CD4-positive, alpha-beta memory T cell (primary cell): ENCODE data around the gene NFAT5. TPM values are rescaled to one million over a fixed set of nuclear protein-coding genes. Genes with fewer than 3 reads are reported as not detected.
"Not testable (repeated sequence)": the region's sequence is repeated elsewhere in the genome, so short reads cannot be mapped to it uniquely, and the experiment has no call there.

Experiments used
- CTCF ChIA-PET: fragments of 350-600 bp; sonication (Branson Sonifier 250); formaldehyde crosslinking; loops from one replicate; lab custom pipeline; 2021; ENCODE audit warnings: inconsistent platforms; ENCODE audit not compliant: partially characterized antibody; lab: Charles Lee
- POLR2A ChIA-PET: fragments of 350-600 bp; sonication (Branson Sonifier 250); formaldehyde crosslinking; loops from one replicate; lab custom pipeline; 2021; ENCODE audit not compliant: partially characterized antibody; lab: Charles Lee
- DNase-seq, 5 donors: peaks; one replicate each; pipeline versions ENCODE4 v3.0.0 to v3.0.0-alpha.2; 2020 to 2022; ENCODE audit warnings: mixed read lengths in 1 of 5
- H3K27ac ChIP-seq: one replicate; pipeline ENCODE4 v1.7.0; 2013; ENCODE audit warnings: low read depth, low read length
- H3K27me3 ChIP-seq: 2 replicates; pipeline ENCODE4 v1.7.0; 2013; ENCODE audit warnings: mild to moderate bottlenecking, low read length, moderate library complexity; ENCODE audit not compliant: insufficient read depth
- H3K36me3 ChIP-seq: 2 replicates; pipeline ENCODE4 v1.7.0; 2013; ENCODE audit warnings: mild to moderate bottlenecking, low read length, moderate library complexity; ENCODE audit not compliant: insufficient read depth
- H3K4me1 ChIP-seq: 2 replicates; pipeline ENCODE4 v1.7.0; 2013; ENCODE audit warnings: mild to moderate bottlenecking, low read length, moderate library complexity; ENCODE audit not compliant: insufficient read depth
- H3K4me3 ChIP-seq, 2 donors: one replicate each; pipeline ENCODE4 v1.7.0; 2013; ENCODE audit warnings: low read length in 2 of 2, mild to moderate bottlenecking in 1 of 2
- H3K9me3 ChIP-seq, 2 donors: one replicate each; pipeline ENCODE4 v1.7.0; 2013; ENCODE audit warnings: low read length in 2 of 2, control low read depth in 1 of 2; ENCODE audit not compliant: control insufficient read depth in 1 of 2
- H3K27ac Mint-ChIP-seq, 7 donors: one replicate each; pipeline ENCODE4 v1.8.0; 2020 to 2021; ENCODE audit warnings: mixed read lengths in 7 of 7, mild to moderate bottlenecking in 6 of 7, inconsistent platforms in 3 of 7, moderate library complexity in 3 of 7
- H3K27me3 Mint-ChIP-seq, 2 donors: one replicate each; pipeline ENCODE4 v1.8.0; 2020 to 2021; ENCODE audit warnings: mixed read lengths in 2 of 2
- H3K36me3 Mint-ChIP-seq, 2 donors: one replicate each; pipeline ENCODE4 v1.8.0; 2020 to 2021; ENCODE audit warnings: mixed read lengths in 2 of 2, inconsistent platforms in 1 of 2, mild to moderate bottlenecking in 1 of 2
- H3K4me1 Mint-ChIP-seq, 4 donors: one replicate each; pipeline ENCODE4 v1.8.0; 2020 to 2021; ENCODE audit warnings: mixed read lengths in 4 of 4, mild to moderate bottlenecking in 1 of 4
- H3K4me3 Mint-ChIP-seq, 8 donors: one replicate each; pipeline ENCODE4 v1.8.0; 2020 to 2021; ENCODE audit warnings: mixed read lengths in 8 of 8, mild to moderate bottlenecking in 7 of 8, moderate library complexity in 6 of 8, inconsistent platforms in 3 of 8
- H3K9me3 Mint-ChIP-seq, 8 donors: one replicate each; pipeline ENCODE4 v1.8.0; 2020 to 2021; ENCODE audit warnings: mixed read lengths in 8 of 8, mild to moderate bottlenecking in 5 of 8, inconsistent platforms in 3 of 8, moderate library complexity in 1 of 8
- intact Hi-C: fragments of 100-400 bp; cut with micrococcal nuclease; formaldehyde crosslinking; loops from one replicate; pipeline ENCODE4 v1.15.1; 2023
- polyA plus RNA-seq, 2 donors: library from polyadenylated mRNA; unstranded; fragments of 300-500 nt; fragmentation: Illumina TruSeq; gene quantifications; one replicate each; pipeline ENCODE4 v1.2.3, GENCODE V29; 2021
- total RNA-seq, 2 experiments: library from RNA; stranded (reverse); gene quantifications; one replicate each; pipeline ENCODE4 v1.2.3, GENCODE V29; 2021

Gene NFAT5
- total and polyA plus RNA-seq, 4 experiments from 2014 or later, result 1.8 to 35.6 (median 18.7) TPM

DNA sequence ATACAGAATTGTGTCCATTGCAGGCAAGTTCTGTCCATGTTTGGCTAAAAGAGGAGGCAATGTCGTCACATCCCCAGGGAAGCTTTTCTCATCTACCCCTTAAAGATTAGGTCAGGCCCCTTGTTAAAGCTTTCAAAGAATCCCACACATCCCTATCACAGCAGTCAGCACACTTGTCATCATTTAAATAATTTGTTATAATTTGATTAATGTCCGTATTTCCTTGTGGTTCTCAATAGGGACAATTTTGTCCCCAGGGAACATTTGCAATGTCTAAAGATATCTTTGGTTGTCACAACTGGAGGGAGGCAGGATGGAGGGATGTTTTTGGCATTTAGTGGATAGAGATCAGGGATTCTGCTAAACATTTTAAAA is 28.1 kb upstream of the NFAT5 start:
- H3K27me3 Mint-ChIP-seq, result no peaks in the 10 kb centered on the region
- ChIA-PET POLR2A (no interaction called here), CTCF (no interaction called here)
- no peaks in the 10 kb centered on the region for H3K36me3 Mint-ChIP-seq
- H3K4me3 Mint-ChIP-seq, result no peak overlapping the region
- H3K9me3 ChIP-seq, result no peaks in the 10 kb centered on the region
- H3K4me3 ChIP-seq, result no peak overlapping the region
- no peaks in the 10 kb centered on the region for H3K36me3 ChIP-seq
- H3K4me1 ChIP-seq, result no peaks in the 10 kb centered on the region
- H3K4me1 Mint-ChIP-seq, result no peaks in the 10 kb centered on the region
- no peaks in the 10 kb centered on the region for H3K27me3 ChIP-seq
- intact Hi-C loops, result no loop called here
- H3K27ac Mint-ChIP-seq, result no peak overlapping the region
- H3K27ac ChIP-seq, result no peak overlapping the region
- H3K9me3 Mint-ChIP-seq, result no peaks in the 10 kb centered on the region
- no peak for DNase-seq

DNA sequence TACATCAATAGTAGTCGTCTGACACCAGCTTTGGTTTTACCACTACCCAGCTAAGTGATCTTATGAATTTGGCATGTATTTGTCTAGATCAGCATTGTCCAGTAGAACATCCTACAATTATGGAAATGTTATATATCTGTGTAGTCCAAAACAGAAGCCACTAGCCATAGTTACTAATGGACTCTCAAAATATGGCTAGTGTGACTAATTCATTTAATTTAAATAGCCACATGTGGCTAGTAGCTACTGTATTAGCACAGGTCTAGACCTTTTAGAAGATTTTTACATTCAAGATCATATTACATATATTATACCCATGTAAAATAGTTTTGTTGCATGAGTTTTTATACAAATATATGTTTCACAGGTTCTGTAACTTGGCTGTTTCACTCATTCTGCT is 27.0 kb upstream of the NFAT5 start:
- ChIA-PET CTCF (interaction anchor here (1.1 kb wide), 1 partner anchor 16 kb away, joined by 3 read pairs; no protein-coding TSS in a partner anchor), POLR2A (no interaction called here)
- H3K4me1 Mint-ChIP-seq, result no peaks in the 10 kb centered on the region
- no peak for DNase-seq
- no peak overlapping the region for H3K4me3 Mint-ChIP-seq
- no peaks in the 10 kb centered on the region for H3K4me1 ChIP-seq
- no peak overlapping the region for H3K4me3 ChIP-seq
- no peaks in the 10 kb centered on the region for H3K9me3 ChIP-seq
- intact Hi-C loops, result no loop called here
- no peaks in the 10 kb centered on the region for H3K36me3 Mint-ChIP-seq
- no peak overlapping the region for H3K27ac ChIP-seq
- H3K27me3 ChIP-seq, result no peaks in the 10 kb centered on the region
- no peak overlapping the region for H3K27ac Mint-ChIP-seq
- H3K27me3 Mint-ChIP-seq, result no peaks in the 10 kb centered on the region
- H3K9me3 Mint-ChIP-seq, result no peaks in the 10 kb centered on the region
- H3K36me3 ChIP-seq, result no peaks in the 10 kb centered on the region

DNA sequence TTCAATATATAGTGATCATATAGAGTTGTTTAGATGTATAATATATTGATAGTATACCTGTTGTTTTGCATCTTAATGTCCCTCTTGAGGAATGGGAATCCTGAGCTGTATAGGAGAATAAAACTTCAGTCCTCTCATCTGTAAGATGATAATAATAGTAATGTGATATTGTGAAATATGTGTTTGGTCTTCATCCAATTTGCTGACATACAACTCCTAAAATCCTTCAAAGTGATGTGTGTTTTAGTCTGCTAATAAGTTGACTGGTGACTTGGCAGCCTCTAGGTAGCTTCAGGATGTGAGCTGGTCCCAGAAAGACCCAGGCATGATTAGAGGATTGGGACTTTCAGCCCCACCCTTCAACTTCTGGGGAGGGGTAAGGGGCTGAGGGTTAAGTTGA is 22.8 kb upstream of the NFAT5 start:
- Histone ChIP-seq H3K27me3 (no peaks in the 10 kb centered on the region), H3K4me3 (no peak overlapping the region), H3K27ac (no peak overlapping the region), H3K9me3 (no peaks in the 10 kb centered on the region), H3K4me1 (no peaks in the 10 kb centered on the region), H3K36me3 (no peaks in the 10 kb centered on the region)
- Mint-ChIP-seq H3K27me3 (no peaks in the 10 kb centered on the region), H3K27ac (no peak overlapping the region), H3K4me3 (no peak overlapping the region), H3K4me1 (no peaks in the 10 kb centered on the region), H3K36me3 (no peaks in the 10 kb centered on the region), H3K9me3 (no peaks in the 10 kb centered on the region)
- CTCF ChIA-PET, result no interaction called here
- DNase-seq, result no peak
- intact Hi-C loops, result no loop called here
- POLR2A ChIA-PET, result no interaction called here

DNA sequence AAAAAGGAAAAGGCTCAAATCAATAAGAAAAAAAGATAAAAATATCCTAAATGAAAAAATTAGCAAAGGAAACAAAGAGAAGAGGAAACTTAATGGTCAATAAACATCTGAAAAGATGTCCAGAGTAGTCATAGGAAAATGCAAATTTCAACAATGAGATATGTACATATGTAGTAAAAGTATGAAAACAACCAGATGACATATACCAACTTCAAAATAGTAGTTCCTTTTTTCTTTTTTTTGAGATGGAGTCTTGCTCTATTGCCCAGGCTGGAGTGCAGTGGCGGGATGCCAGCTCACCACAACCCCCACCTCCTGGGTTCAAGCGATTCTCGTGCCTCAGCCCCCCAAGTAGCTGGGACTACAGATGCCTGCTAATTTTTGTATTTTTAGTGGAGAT is 21.7 kb upstream of the NFAT5 start:
- no peaks in the 10 kb centered on the region for H3K4me1 ChIP-seq
- DNase-seq, result no peak
- no peaks in the 10 kb centered on the region for H3K36me3 ChIP-seq
- H3K27ac Mint-ChIP-seq, result no peak overlapping the region
- H3K27ac ChIP-seq, result no peak overlapping the region
- H3K27me3 ChIP-seq, result no peaks in the 10 kb centered on the region
- no peaks in the 10 kb centered on the region for H3K4me1 Mint-ChIP-seq
- H3K4me3 ChIP-seq, result no peak overlapping the region
- CTCF ChIA-PET, result interaction anchor here (0.9 to 1.1 kb wide), 2 partner anchors 30 to 148 kb away, joined by 3 read pairs; no protein-coding TSS in a partner anchor
- H3K4me3 Mint-ChIP-seq, result no peak overlapping the region
- POLR2A ChIA-PET, result no interaction called here
- H3K27me3 Mint-ChIP-seq, result no peaks in the 10 kb centered on the region
- no peaks in the 10 kb centered on the region for H3K36me3 Mint-ChIP-seq
- intact Hi-C loops, result no loop called here
- H3K9me3 ChIP-seq, result no peaks in the 10 kb centered on the region
- no peaks in the 10 kb centered on the region for H3K9me3 Mint-ChIP-seq

DNA sequence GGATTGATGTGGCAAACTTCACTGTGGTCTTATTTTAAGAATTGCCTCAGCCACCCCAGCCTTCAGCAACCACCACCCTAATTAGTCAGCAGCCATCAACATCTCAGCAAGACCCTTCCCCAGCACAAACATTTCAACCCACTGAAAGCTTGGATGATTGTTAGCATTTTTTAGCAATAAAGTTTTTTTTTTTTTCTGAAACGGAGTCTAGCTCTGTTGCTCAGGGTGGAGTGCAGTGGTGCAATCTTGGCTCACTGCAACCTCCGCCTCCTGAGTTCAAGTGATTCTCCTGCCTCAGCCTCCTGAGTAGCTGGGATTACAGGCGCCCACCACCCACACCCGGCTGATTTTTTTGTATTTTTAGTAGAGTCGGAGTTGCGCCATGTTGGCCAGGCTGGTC is 19.1 kb upstream of the NFAT5 start:
- H3K4me1 ChIP-seq, H3K27ac ChIP-seq, POLR2A ChIA-PET, H3K27me3 Mint-ChIP-seq, H3K36me3 ChIP-seq, DNase-seq, H3K9me3 Mint-ChIP-seq, H3K9me3 ChIP-seq, H3K36me3 Mint-ChIP-seq, intact Hi-C loops, H3K27ac Mint-ChIP-seq, H3K4me3 Mint-ChIP-seq, H3K4me3 ChIP-seq, H3K27me3 ChIP-seq, H3K4me1 Mint-ChIP-seq, CTCF ChIA-PET: not testable (repeated sequence)

DNA sequence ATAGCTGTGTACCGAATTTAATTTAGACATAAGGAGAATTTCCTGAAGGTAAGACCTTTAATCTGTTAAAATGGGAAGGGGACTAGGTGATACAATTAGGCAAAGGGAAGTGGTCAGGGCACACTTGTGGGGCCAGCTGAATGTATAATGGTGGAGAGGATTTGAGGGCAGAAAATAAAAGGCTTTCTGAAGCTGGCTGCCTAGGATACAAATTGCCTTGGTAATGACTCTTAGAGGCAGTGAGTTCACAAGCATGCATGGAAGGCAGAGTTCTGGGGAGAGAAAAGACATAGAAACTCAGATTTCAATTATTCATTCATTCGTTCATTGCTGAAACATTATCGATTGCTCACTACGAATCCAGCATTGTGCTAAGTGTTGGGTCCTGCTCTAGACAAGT is 12.4 kb upstream of the NFAT5 start:
- Histone ChIP-seq H3K27ac (no peak overlapping the region), H3K27me3 (no peaks in the 10 kb centered on the region), H3K9me3 (no peaks in the 10 kb centered on the region), H3K36me3 (no peaks in the 10 kb centered on the region), H3K4me1 (no peaks in the 10 kb centered on the region), H3K4me3 (no peak overlapping the region)
- ChIA-PET POLR2A (interaction anchor here (1.3 to 2.1 kb wide), 2 partner anchors 11 kb away, joined by 4 to 9 read pairs; no protein-coding TSS in a partner anchor), CTCF (no interaction called here)
- Mint-ChIP-seq H3K9me3 (no peaks in the 10 kb centered on the region), H3K4me3 (no peak overlapping the region), H3K27me3 (no peaks in the 10 kb centered on the region), H3K27ac (no peak overlapping the region), H3K4me1 (peaks cover 3 to 13% (median 6%) of the 10 kb centered on the region in 4 donors), H3K36me3 (no peaks in the 10 kb centered on the region)
- no peak for DNase-seq
- intact Hi-C loops, result no loop called here

DNA sequence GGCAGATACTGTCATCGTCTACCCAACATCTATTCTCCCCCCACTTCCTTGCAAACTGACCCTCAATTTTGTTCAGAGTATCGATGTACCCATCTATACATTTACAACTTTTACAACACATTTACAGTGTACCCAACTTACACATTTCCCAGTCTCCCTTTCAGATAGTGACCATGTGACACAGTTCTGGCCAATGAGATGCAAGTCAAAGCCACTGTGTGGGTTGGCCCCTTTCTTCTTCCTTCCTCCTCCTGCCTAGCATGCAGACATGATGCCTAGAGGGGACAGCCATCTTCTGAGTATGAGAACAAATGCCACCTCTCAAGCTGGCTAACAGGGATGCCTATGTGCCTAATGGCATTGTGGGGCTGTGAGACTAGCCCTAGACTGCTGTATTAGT is 11.3 kb upstream of the NFAT5 start:
- no peaks in the 10 kb centered on the region for H3K27me3 Mint-ChIP-seq
- no peak overlapping the region for H3K27ac Mint-ChIP-seq
- H3K4me3 Mint-ChIP-seq, result no peak overlapping the region
- no peak for DNase-seq
- Histone ChIP-seq H3K4me1 (no peaks in the 10 kb centered on the region), H3K9me3 (no peaks in the 10 kb centered on the region), H3K27ac (no peak overlapping the region), H3K4me3 (no peak overlapping the region), H3K36me3 (no peaks in the 10 kb centered on the region), H3K27me3 (no peaks in the 10 kb centered on the region)
- H3K4me1 Mint-ChIP-seq, result peaks cover 3 to 13% (median 6%) of the 10 kb centered on the region in 4 donors
- intact Hi-C loops, result no loop called here
- H3K36me3 Mint-ChIP-seq, result no peaks in the 10 kb centered on the region
- ChIA-PET POLR2A (interaction anchor here (1.3 kb wide), 1 partner anchor 10 kb away, joined by 4 read pairs; no protein-coding TSS in a partner anchor), CTCF (no interaction called here)
- H3K9me3 Mint-ChIP-seq, result peaks cover 0 to 1% (median 0%) of the 10 kb centered on the region in 8 donors

DNA sequence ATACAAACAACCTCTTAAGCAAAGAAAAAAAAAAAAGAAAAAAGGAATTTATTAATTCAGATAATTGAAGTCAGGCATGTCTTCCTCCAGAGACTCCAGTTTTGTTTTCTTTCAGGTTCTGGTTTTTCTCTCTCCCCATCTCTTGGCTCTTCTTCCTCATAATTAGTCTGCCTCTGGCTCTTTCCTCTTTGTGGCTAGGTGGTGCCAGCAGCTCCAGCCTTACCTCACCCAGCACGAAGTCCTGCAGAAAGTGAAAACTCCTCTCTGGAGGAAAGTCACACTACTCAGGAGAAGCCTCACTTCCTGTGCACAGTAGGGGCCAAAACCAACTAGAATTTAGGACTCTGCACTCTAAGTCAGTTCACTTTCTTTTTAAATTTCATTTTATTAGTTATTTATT is 10.3 kb upstream of the NFAT5 start:
- Histone ChIP-seq H3K36me3 (no peaks in the 10 kb centered on the region), H3K4me3 (no peak overlapping the region), H3K9me3 (no peaks in the 10 kb centered on the region), H3K27me3 (no peaks in the 10 kb centered on the region), H3K27ac (no peak overlapping the region), H3K4me1 (no peaks in the 10 kb centered on the region)
- Mint-ChIP-seq H3K36me3 (no peaks in the 10 kb centered on the region), H3K4me1 (peaks cover 3 to 13% (median 6%) of the 10 kb centered on the region in 4 donors), H3K9me3 (peaks cover 0 to 1% (median 0%) of the 10 kb centered on the region in 8 donors), H3K27ac (peak overlapping the region in 1 of 7 donors; percentile 65), H3K27me3 (no peaks in the 10 kb centered on the region), H3K4me3 (no peak overlapping the region)
- DNase-seq, result no peak
- POLR2A ChIA-PET, result no interaction called here
- CTCF ChIA-PET, result no interaction called here
- intact Hi-C loops, result no loop called here
